ENCODE measurements around the gene SMG9.

Gene SMG9

DNA sequence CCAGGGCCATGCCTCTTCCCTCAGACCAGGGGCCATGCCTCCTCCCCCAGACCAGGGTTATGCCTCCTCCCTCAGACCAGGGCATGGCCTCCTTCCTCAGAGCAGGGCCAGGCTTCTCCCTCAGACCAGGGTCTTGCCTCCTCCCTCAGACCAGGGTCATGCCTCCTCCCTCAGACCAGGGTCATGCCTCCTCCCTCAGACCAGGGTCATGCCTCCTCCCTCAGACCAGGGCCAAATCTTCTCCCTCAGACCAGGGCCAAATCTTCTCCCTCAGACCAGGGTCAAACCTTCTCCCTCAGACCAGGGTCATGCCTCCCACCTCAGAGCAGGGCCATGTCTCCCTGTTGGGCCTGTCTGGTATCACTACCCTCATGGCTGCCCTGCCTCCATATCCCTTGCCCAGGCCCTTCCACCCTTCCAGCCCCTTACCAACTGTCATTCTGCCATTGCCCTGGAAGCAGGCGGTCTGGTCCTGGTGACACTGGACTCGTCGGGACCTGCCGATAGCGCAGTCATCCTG, 43.3 kb upstream of the SMG9 start (continued):
- TF ChIP-seq, protein P1, sequence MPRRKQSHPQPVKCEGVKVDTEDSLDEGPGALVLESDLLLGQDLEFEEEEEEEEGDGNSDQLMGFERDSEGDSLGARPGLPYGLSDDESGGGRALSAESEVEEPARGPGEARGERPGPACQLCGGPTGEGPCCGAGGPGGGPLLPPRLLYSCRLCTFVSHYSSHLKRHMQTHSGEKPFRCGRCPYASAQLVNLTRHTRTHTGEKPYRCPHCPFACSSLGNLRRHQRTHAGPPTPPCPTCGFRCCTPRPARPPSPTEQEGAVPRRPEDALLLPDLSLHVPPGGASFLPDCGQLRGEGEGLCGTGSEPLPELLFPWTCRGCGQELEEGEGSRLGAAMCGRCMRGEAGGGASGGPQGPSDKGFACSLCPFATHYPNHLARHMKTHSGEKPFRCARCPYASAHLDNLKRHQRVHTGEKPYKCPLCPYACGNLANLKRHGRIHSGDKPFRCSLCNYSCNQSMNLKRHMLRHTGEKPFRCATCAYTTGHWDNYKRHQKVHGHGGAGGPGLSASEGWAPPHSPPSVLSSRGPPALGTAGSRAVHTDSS (tag by site-specific recombination; IDR thresholded peaks at IDR 0.05), result no peak
- TF ChIP-seq REPIN1 (tag by site-specific recombination; IDR thresholded peaks at IDR 0.05; ENCODE audit: low read depth) (no peak), ZNF544 (tag by site-specific recombination; IDR thresholded peaks at IDR 0.05) (no peak), BCL11B (tag by site-specific recombination; IDR thresholded peaks at IDR 0.05; ENCODE audit: low read depth) (no peak), ZNF558 (tag by site-specific recombination; IDR thresholded peaks at IDR 0.05) (no peak), ZNF510 (tag by site-specific recombination; IDR thresholded peaks at IDR 0.05; ENCODE audit: insufficient replicate concordance) (no peak), ZNF777 (tag by site-specific recombination; IDR thresholded peaks at IDR 0.05; ENCODE audit: borderline replicate concordance) (0 out of 2 replicates have a peak, but pooled peaks have one; percentile 65), ZNF416 (tag by site-specific recombination; IDR thresholded peaks at IDR 0.05) (no peak), ZNF211 (tag by site-specific recombination; IDR thresholded peaks at IDR 0.05; ENCODE audit: low read depth) (0 out of 2 replicates have a peak, but pooled peaks have one; percentile 24), ZNF521 (tag by site-specific recombination; IDR thresholded peaks at IDR 0.05) (no peak), ZNF514 (tag by site-specific recombination; IDR thresholded peaks at IDR 0.05) (peak; percentile 11; the same call in 1 of the 2 replicates), MEIS1 (CRISPR knock-in tag; IDR thresholded peaks at IDR 0.05; ENCODE audit: borderline replicate concordance) (no peak), ZNF239 (tag by site-specific recombination; IDR thresholded peaks at IDR 0.05) (no peak), YY2 (tag by site-specific recombination; IDR thresholded peaks at IDR 0.05) (no peak), ZNF426 (tag by site-specific recombination; IDR thresholded peaks at IDR 0.05) (no peak)
- TF ChIP-seq, protein P2, sequence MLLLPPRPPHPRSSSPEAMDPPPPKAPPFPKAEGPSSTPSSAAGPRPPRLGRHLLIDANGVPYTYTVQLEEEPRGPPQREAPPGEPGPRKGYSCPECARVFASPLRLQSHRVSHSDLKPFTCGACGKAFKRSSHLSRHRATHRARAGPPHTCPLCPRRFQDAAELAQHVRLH (tag by site-specific recombination; IDR thresholded peaks at IDR 0.05), result no peak
- TF ChIP-seq, protein P3, sequence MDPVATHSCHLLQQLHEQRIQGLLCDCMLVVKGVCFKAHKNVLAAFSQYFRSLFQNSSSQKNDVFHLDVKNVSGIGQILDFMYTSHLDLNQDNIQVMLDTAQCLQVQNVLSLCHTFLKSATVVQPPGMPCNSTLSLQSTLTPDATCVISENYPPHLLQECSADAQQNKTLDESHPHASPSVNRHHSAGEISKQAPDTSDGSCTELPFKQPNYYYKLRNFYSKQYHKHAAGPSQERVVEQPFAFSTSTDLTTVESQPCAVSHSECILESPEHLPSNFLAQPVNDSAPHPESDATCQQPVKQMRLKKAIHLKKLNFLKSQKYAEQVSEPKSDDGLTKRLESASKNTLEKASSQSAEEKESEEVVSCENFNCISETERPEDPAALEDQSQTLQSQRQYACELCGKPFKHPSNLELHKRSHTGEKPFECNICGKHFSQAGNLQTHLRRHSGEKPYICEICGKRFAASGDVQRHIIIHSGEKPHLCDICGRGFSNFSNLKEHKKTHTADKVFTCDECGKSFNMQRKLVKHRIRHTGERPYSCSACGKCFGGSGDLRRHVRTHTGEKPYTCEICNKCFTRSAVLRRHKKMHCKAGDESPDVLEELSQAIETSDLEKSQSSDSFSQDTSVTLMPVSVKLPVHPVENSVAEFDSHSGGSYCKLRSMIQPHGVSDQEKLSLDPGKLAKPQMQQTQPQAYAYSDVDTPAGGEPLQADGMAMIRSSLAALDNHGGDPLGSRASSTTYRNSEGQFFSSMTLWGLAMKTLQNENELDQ (tag by site-specific recombination; IDR thresholded peaks at IDR 0.05; ENCODE audit: low read depth), result no peak
- TF ChIP-seq, protein P4, sequence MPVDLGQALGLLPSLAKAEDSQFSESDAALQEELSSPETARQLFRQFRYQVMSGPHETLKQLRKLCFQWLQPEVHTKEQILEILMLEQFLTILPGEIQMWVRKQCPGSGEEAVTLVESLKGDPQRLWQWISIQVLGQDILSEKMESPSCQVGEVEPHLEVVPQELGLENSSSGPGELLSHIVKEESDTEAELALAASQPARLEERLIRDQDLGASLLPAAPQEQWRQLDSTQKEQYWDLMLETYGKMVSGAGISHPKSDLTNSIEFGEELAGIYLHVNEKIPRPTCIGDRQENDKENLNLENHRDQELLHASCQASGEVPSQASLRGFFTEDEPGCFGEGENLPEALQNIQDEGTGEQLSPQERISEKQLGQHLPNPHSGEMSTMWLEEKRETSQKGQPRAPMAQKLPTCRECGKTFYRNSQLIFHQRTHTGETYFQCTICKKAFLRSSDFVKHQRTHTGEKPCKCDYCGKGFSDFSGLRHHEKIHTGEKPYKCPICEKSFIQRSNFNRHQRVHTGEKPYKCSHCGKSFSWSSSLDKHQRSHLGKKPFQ (tag by site-specific recombination; IDR thresholded peaks at IDR 0.05), result no peak

DNA sequence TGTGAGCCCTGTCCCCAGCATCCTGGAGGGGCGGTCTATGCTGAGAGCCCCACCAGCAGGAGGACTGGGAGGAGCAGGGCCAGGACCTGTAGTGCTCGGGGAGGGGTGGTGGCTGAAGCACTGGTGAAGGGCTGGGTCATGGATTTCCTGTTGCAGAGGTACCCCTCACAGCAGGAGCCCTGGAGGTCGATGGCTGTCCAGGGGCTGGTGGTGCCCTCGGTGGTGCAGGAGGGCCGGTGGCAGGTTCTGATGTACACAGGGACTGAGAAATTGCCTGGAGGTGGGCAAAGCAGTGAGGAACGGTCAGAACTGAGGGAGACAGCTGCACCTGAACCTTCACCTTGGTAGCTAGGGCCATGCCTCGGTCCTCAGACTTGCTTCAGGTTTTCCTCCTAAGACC, 42.8 kb upstream of the SMG9 start:
- Histone ChIP-seq H3K4me1 (ENCODE audit: control insufficient read depth, insufficient read depth, low read length) (peaks cover 8% of the 10 kb centered on the region; the same call in 1 of the 2 replicates), H3K4me3 (ENCODE audit: low read depth, low read length) (no peak overlapping the region), H3K9me3 (ENCODE audit: control insufficient read depth, insufficient read depth, low read depth, low read length) (no peaks in the 10 kb centered on the region; the same call in 1 of the 2 replicates), H3K27ac (ENCODE audit: extremely low read depth, low read depth, low read length) (no peak overlapping the region), H3K36me3 (ENCODE audit: control insufficient read depth in 2 of 2, insufficient read depth in 1 of 2, low read length in 2 of 2) (no peaks in the 10 kb centered on the region)
- TF ChIP-seq HOXA7 (CRISPR knock-in tag; IDR thresholded peaks at IDR 0.05; ENCODE audit: borderline replicate concordance) (0 out of 2 replicates have a peak, but pooled peaks have one; percentile 51), ZNF777 (tag by site-specific recombination; IDR thresholded peaks at IDR 0.05; ENCODE audit: borderline replicate concordance) (0 out of 2 replicates have a peak, but pooled peaks have one; percentile 19)
- TF ChIP-seq, protein P5, sequence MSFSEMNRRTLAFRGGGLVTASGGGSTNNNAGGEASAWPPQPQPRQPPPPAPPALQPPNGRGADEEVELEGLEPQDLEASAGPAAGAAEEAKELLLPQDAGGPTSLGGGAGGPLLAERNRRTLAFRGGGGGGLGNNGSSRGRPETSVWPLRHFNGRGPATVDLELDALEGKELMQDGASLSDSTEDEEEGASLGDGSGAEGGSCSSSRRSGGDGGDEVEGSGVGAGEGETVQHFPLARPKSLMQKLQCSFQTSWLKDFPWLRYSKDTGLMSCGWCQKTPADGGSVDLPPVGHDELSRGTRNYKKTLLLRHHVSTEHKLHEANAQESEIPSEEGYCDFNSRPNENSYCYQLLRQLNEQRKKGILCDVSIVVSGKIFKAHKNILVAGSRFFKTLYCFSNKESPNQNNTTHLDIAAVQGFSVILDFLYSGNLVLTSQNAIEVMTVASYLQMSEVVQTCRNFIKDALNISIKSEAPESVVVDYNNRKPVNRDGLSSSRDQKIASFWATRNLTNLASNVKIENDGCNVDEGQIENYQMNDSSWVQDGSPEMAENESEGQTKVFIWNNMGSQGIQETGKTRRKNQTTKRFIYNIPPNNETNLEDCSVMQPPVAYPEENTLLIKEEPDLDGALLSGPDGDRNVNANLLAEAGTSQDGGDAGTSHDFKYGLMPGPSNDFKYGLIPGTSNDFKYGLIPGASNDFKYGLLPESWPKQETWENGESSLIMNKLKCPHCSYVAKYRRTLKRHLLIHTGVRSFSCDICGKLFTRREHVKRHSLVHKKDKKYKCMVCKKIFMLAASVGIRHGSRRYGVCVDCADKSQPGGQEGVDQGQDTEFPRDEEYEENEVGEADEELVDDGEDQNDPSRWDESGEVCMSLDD (tag by site-specific recombination; IDR thresholded peaks at IDR 0.05), result no peak
- ChIA-PET CTCF (interaction anchor here (1.2 to 15.3 kb wide), 5 partner anchors 11 to 242 kb away, joined by 3 to 213 read pairs (median 9); no protein-coding TSS in a partner anchor), POLR2A (no interaction called here)
